ENCODE data around the gene PAK5.
A peak's percentile ranks its signal among the peaks of the same experiment; 100 is the strongest.

Gene PAK5

DNA sequence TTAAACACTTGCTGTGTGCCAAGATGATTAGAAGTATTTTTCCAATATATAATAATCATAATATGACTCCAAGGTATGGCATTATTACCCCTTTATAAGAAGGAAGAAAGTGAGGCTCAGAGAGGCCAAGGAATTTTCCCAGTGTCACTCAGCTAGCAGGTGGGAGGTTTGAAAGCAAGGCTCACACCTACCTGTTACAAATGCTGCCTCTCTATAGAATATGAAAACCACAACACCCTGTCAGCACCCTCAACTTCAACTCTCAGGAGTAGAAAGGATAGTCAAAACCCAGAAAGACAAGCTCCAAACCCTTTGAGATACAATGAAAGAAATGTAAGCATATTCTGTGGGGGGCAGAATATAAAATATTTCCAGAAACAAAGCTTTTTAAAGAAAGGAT lies 247.8 kb downstream of the PAK5 start:
- Histone ChIP-seq H3K27ac (ENCODE audit: low read length) (no peak overlapping the region), H3K27me3 (ENCODE audit: insufficient read depth, low read length) (no peaks in the 10 kb centered on the region)

DNA sequence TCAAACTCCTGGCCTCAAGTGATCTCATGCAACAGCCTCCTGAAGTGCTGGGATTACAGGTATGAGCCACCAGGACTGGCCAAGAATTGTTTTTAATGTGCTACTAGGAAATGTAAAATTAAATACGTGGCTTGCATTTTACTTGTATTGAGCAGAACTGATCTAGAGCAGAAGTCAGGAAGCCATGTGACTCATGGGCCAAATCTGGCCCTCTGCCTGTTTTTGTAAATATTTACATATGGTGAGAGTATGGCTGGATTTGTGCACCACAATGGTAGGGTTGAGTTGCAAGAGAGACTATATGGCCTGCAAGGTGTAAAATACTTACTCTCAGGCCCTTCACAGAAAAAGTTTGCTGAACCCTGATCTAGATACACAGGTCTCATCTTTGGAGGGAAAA lies 248.7 kb downstream of the PAK5 start:
- Histone ChIP-seq H3K9me3 (ENCODE audit: insufficient read depth, low read depth, low read length) (no peaks in the 10 kb centered on the region), H3K27me3 (ENCODE audit: insufficient read depth, low read length) (no peaks in the 10 kb centered on the region), H3K27ac (ENCODE audit: low read length) (no peak overlapping the region), H3K4me1 (ENCODE audit: insufficient read depth, low read length) (no peaks in the 10 kb centered on the region), H3K4me3 (ENCODE audit: low read length) (no peak overlapping the region), H3K9ac (ENCODE audit: low read depth, low read length) (no peak overlapping the region), H3K36me3 (ENCODE audit: insufficient read depth, low read depth, low read length) (no peaks in the 10 kb centered on the region)

More for the DNA sequence above, 247.8 kb downstream of the PAK5 start:
- Histone ChIP-seq H3K9me3 (ENCODE audit: insufficient read depth, low read depth, low read length) (no peaks in the 10 kb centered on the region), H3K9ac (ENCODE audit: low read depth, low read length) (no peak overlapping the region), H3K4me3 (ENCODE audit: low read length) (no peak overlapping the region), H3K4me1 (ENCODE audit: insufficient read depth, low read length) (no peaks in the 10 kb centered on the region), H3K36me3 (ENCODE audit: insufficient read depth, low read depth, low read length) (no peaks in the 10 kb centered on the region)

DNA sequence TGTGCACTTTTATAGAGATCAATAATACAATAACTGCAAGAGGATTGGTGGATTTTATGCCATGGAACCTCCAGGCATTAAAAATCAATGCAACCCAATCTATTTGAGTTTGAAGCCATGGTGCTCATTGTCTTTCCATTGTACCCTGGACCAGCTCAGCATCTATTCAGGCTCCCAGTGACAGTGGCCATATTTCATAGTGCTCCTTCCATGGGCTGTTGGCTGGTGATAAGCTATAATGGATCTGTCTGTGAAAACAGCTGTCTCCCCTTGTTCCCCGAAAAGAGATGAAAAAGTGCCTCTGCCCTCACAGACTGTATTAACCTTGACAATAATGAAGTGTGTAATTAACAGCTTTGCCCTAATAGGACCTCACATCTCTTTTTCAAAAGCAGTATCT lies 250.2 kb downstream of the PAK5 start:
- Histone ChIP-seq H3K27me3 (ENCODE audit: insufficient read depth, low read length) (no peaks in the 10 kb centered on the region), H3K4me1 (ENCODE audit: insufficient read depth, low read length) (no peaks in the 10 kb centered on the region), H3K4me3 (ENCODE audit: low read length) (no peak overlapping the region), H3K36me3 (ENCODE audit: insufficient read depth, low read depth, low read length) (no peaks in the 10 kb centered on the region), H3K9me3 (ENCODE audit: insufficient read depth, low read depth, low read length) (no peaks in the 10 kb centered on the region), H3K27ac (ENCODE audit: low read length) (no peak overlapping the region), H3K9ac (ENCODE audit: low read depth, low read length) (no peak overlapping the region)

DNA sequence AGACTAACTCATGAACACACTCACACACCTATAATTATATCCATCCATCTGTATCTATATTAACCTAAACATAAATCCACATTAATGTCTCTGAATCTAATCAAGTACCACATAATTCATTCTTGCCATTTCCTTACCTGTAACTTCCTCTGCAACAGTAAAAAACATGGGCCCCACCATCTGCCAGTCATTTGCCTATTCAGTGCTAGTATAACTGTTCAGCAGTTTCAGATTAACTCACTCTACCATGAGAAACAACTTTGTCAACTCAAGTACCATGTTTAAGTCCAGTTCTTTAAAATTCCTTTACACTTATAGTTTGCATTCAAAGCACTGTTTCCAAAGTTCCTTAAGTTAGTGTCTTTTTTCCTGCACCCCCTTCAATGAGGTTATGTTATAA lies 255.7 kb downstream of the PAK5 start:
- no peak overlapping the region for H3K9ac ChIP-seq (ENCODE audit: low read depth, low read length)
- no peaks in the 10 kb centered on the region for H3K27me3 ChIP-seq (ENCODE audit: insufficient read depth, low read length)
- no peaks in the 10 kb centered on the region for H3K9me3 ChIP-seq (ENCODE audit: insufficient read depth, low read depth, low read length)
- no peaks in the 10 kb centered on the region for H3K4me1 ChIP-seq (ENCODE audit: insufficient read depth, low read length)
- H3K27ac ChIP-seq (ENCODE audit: low read length), result no peak overlapping the region
- no peak overlapping the region for H3K4me3 ChIP-seq (ENCODE audit: low read length)
- no peaks in the 10 kb centered on the region for H3K36me3 ChIP-seq (ENCODE audit: insufficient read depth, low read depth, low read length)

DNA sequence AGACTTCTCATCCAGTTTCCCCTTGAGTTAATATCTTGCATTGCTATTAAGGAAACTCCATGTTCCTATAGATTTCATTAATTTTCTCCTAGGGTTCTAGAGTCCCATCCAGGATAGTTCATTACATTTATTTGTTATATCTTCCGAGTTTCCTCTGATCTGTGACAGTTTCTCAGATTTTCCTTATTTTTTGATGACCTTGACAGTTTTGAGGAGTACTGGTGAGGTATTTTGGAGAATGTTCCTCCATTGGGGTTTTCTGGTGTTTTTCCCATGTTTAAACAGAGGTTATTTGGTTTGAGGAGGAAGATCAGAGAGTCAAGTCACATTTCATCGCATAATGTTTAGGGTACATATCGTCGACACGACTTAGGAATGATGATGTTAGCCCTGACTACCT lies 256.7 kb downstream of the PAK5 start:
- Histone ChIP-seq H3K4me3 (ENCODE audit: low read length) (no peak overlapping the region), H3K9me3 (ENCODE audit: insufficient read depth, low read depth, low read length) (no peaks in the 10 kb centered on the region), H3K9ac (ENCODE audit: low read depth, low read length) (no peak overlapping the region), H3K27me3 (ENCODE audit: insufficient read depth, low read length) (no peaks in the 10 kb centered on the region), H3K27ac (ENCODE audit: low read length) (no peak overlapping the region), H3K36me3 (ENCODE audit: insufficient read depth, low read depth, low read length) (no peaks in the 10 kb centered on the region), H3K4me1 (ENCODE audit: insufficient read depth, low read length) (0 out of 2 replicates have a peak, but pooled peaks cover 4% of the 10 kb centered on the region)

DNA sequence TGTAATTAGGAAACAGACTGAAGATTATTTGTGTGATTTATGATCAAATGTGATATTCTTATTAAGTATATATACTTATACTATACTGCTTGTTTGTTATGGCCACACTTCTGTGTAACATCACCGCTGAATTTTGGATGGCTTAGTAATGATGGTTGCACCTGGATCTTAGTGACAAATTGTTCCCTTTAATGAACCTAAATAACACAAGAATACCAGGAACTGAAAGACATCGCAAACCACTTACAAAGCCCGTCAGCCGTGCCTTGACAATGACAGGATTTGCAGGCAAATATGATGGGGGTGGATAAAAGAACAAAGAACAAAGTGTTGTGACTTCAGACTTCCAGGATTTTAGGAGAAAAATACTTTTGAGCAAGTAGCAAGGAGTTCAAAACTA lies 257.4 kb downstream of the PAK5 start:
- Histone ChIP-seq H3K36me3 (ENCODE audit: insufficient read depth, low read depth, low read length) (no peaks in the 10 kb centered on the region), H3K9me3 (ENCODE audit: insufficient read depth, low read depth, low read length) (no peaks in the 10 kb centered on the region), H3K27ac (ENCODE audit: low read length) (no peak overlapping the region), H3K4me1 (ENCODE audit: insufficient read depth, low read length) (peaks cover 9% of the 10 kb centered on the region; the same call in 1 of the 2 replicates), H3K4me3 (ENCODE audit: low read length) (no peak overlapping the region), H3K27me3 (ENCODE audit: insufficient read depth, low read length) (no peaks in the 10 kb centered on the region), H3K9ac (ENCODE audit: low read depth, low read length) (no peak overlapping the region)

DNA sequence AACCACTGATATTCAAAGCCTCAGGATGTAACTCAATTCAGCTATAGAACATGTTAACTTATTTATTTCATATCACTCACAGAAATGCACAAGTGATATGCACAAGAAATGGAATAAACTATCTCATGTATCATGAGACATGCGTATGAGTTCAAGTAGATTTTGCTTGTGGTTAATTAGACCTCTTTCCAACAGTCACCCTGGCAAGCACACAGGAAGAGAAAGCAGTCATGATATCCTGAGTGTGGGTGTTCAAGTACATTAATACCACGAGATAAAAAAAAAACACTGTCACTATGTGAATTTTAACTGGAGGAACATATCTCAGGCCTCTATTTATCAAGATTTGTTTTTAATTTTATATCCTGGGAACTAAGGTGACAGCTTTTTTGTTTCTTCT lies 260.3 kb downstream of the PAK5 start:
- Histone ChIP-seq H3K4me3 (ENCODE audit: low read length) (no peak overlapping the region), H3K9ac (ENCODE audit: low read depth, low read length) (no peak overlapping the region), H3K27ac (ENCODE audit: low read length) (no peak overlapping the region), H3K36me3 (ENCODE audit: insufficient read depth, low read depth, low read length) (no peaks in the 10 kb centered on the region), H3K27me3 (ENCODE audit: insufficient read depth, low read length) (peaks cover 29% of the 10 kb centered on the region), H3K9me3 (ENCODE audit: insufficient read depth, low read depth, low read length) (no peaks in the 10 kb centered on the region), H3K4me1 (ENCODE audit: insufficient read depth, low read length) (peaks cover 31% of the 10 kb centered on the region)

DNA sequence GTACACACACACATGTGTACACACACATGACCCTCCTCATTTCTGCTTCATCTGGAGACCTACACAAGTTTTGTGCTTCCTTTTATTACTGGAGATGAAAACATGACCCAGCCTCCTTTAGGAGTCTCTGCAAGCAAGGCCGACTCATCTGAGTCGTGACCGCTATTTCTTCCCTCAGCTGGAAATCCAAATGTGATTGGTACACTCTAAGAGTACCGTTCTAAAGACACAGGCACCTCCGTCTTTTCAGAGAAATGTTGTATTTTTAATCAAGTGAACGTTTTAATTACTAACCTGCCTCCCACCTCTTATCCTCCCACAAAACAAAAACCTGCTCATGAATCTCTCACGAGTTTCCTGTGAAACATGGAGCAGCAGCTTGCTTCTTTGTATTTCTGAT lies 261.5 kb downstream of the PAK5 start:
- H3K4me3 ChIP-seq (ENCODE audit: low read length), result no peak overlapping the region
- H3K36me3 ChIP-seq (ENCODE audit: insufficient read depth, low read depth, low read length), result no peaks in the 10 kb centered on the region
- peaks cover 34% of the 10 kb centered on the region for H3K27me3 ChIP-seq (ENCODE audit: insufficient read depth, low read length)
- H3K9ac ChIP-seq (ENCODE audit: low read depth, low read length), result no peak overlapping the region
- H3K9me3 ChIP-seq (ENCODE audit: insufficient read depth, low read depth, low read length), result no peaks in the 10 kb centered on the region
- no peak overlapping the region for H3K27ac ChIP-seq (ENCODE audit: low read length)
- H3K4me1 ChIP-seq (ENCODE audit: insufficient read depth, low read length), result peaks cover 40% of the 10 kb centered on the region

DNA sequence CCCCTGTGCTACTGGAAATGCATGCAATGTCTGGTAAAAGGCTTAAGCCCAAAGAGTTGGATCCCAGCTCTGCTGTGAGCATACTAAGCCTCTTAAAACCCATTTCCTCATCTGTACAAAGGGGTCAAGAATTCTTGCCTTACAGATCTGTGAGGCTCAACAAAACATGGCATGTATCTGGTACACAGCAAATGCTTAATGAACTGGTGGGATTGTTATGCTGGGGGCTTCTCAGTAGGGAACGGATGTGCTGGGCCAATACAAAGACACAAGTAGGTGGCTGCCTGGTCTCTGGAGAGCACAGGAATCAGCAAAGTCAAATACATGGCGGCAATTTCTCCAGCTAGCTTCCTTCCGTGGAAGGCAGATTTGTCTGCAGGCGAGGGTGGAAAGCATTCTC lies 262.2 kb downstream of the PAK5 start:
- H3K27ac ChIP-seq (ENCODE audit: low read length), result no peak overlapping the region
- H3K4me1 ChIP-seq (ENCODE audit: insufficient read depth, low read length), result peaks cover 47% of the 10 kb centered on the region
- no peaks in the 10 kb centered on the region for H3K36me3 ChIP-seq (ENCODE audit: insufficient read depth, low read depth, low read length)
- H3K9ac ChIP-seq (ENCODE audit: low read depth, low read length), result no peak overlapping the region
- H3K9me3 ChIP-seq (ENCODE audit: insufficient read depth, low read depth, low read length), result no peaks in the 10 kb centered on the region
- no peak overlapping the region for H3K4me3 ChIP-seq (ENCODE audit: low read length)
- H3K27me3 ChIP-seq (ENCODE audit: insufficient read depth, low read length), result peaks cover 35% of the 10 kb centered on the region

DNA sequence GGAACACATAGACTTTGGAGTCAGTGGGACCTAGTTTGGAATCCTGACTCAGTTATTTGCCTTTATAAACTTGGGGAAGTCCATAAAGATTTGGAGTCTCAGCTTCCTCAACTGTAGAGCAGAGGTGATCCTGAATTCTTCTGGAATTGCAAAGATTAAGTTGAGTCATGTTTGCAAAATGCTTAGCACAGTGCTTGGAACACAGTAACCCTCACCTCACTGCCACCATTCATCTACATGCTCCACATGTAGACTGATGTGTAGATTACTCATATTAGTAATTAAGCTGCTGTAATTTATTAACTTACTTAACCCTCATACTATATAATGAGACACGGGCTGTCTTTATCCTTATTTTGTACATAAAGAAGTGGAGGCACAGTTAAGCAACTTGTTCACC lies 263.0 kb downstream of the PAK5 start:
- no peak overlapping the region for H3K4me3 ChIP-seq (ENCODE audit: low read length)
- H3K9me3 ChIP-seq (ENCODE audit: insufficient read depth, low read depth, low read length), result no peaks in the 10 kb centered on the region
- H3K4me1 ChIP-seq (ENCODE audit: insufficient read depth, low read length), result peaks cover 53% of the 10 kb centered on the region
- H3K27me3 ChIP-seq (ENCODE audit: insufficient read depth, low read length), result peaks cover 43% of the 10 kb centered on the region
- no peak overlapping the region for H3K27ac ChIP-seq (ENCODE audit: low read length)
- H3K36me3 ChIP-seq (ENCODE audit: insufficient read depth, low read depth, low read length), result no peaks in the 10 kb centered on the region
- H3K9ac ChIP-seq (ENCODE audit: low read depth, low read length), result no peak overlapping the region

DNA sequence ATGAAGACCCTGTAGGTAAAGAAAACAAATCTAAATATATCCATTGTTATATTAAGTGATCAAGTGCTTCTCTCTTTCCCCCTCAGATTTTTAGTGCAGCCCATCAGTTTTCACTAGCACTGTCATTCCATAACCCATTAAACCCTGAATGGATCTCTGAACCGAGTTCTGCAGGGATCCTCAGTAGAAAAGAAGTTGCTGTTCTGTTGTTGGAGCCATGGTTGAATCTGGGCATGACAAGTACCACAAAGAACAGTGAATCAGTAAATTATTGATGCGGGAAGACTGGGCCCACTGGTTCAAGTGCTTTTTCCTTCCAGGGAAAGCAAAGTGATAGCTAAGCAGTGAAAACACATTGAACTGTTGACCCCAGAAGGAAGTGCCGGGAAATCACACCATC lies 264.1 kb downstream of the PAK5 start:
- Histone ChIP-seq H3K4me3 (ENCODE audit: low read length) (peak overlapping the region; percentile 31; the same call in 1 of the 2 replicates), H3K9ac (ENCODE audit: low read depth, low read length) (no peak overlapping the region), H3K27me3 (ENCODE audit: insufficient read depth, low read length) (peaks cover 49% of the 10 kb centered on the region), H3K27ac (ENCODE audit: low read length) (no peak overlapping the region), H3K36me3 (ENCODE audit: insufficient read depth, low read depth, low read length) (no peaks in the 10 kb centered on the region), H3K4me1 (ENCODE audit: insufficient read depth, low read length) (peaks cover 55% of the 10 kb centered on the region), H3K9me3 (ENCODE audit: insufficient read depth, low read depth, low read length) (no peaks in the 10 kb centered on the region)

DNA sequence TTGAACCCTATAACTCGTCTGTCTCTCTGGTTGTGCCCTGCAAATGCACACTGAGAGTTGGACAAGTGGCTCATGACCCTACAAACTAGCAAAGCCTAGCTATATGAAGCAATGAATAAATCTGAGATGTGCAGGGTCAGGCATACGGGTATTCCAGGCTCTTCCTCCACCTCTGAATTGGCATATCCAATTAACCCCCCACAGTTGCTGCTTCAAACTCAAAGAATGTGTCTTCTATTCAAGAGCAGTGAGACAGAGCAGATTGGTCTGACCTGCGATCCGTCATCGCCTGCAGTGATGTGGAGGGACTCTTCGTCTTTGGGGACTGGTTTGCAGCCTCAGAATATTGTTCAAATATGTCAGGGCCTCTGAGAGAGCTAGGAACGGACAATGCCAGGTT lies 264.7 kb downstream of the PAK5 start:
- Histone ChIP-seq H3K4me3 (ENCODE audit: low read length) (peak overlapping the region; percentile 31; the same call in 1 of the 2 replicates), H3K27me3 (ENCODE audit: insufficient read depth, low read length) (peaks cover 49% of the 10 kb centered on the region), H3K27ac (ENCODE audit: low read length) (no peak overlapping the region), H3K9me3 (ENCODE audit: insufficient read depth, low read depth, low read length) (no peaks in the 10 kb centered on the region), H3K4me1 (ENCODE audit: insufficient read depth, low read length) (peaks cover 55% of the 10 kb centered on the region), H3K36me3 (ENCODE audit: insufficient read depth, low read depth, low read length) (no peaks in the 10 kb centered on the region), H3K9ac (ENCODE audit: low read depth, low read length) (peak overlapping the region; percentile 49; the same call in 1 of the 2 replicates)
